GM12892 (cell line): Measurements from ENCODE around the gene ARL3.

Source experiments
- POLR2A ChIP-seq: IDR thresholded peaks from 2 replicates; pipeline ENCODE4 v1.6.1; 2011; ENCODE audit warnings: low read depth, low read length, control low read depth
- POLR2AphosphoS5 ChIP-seq: IDR thresholded peaks from 2 replicates; pipeline ENCODE4 v1.6.1; 2011; ENCODE audit warnings: low read depth, low read length, control low read depth

GRCh38 chr10:102741726-102742237, 27.6 kb upstream of the ARL3 start:
- no peak for TF ChIP-seq POLR2AphosphoS5
- TF ChIP-seq POLR2A: no peak
